Bronchial epithelial cell (primary cell): ENCODE results near the gene FCRL6. TPM values are rescaled to one million over a fixed set of nuclear protein-coding genes. Genes with fewer than 3 reads are reported as not detected.
A peak's percentile ranks its signal among the peaks of the same experiment; 100 is the strongest.

ENCODE experiments used
- DNase-seq: peaks from one replicate; pipeline ENCODE4 v3.0.0-alpha.2; 2010; ENCODE audit warnings: low read depth
- FAIRE-seq: peaks from 2 replicates; lab custom pipeline; 2011; peaks lifted over from hg19 to GRCh38; lab: Jason Lieb, UNC
- H3K27me3 ChIP-seq: 2 replicates; pipeline ENCODE4 v1.5.1; 2011; ENCODE audit warnings: low read length; ENCODE audit not compliant: control insufficient read depth, insufficient read depth
- H3K36me3 ChIP-seq: 2 replicates; pipeline ENCODE4 v1.5.1; 2011; ENCODE audit warnings: low read length; ENCODE audit not compliant: control insufficient read depth, insufficient read depth
- H3K4me3 ChIP-seq: 2 replicates; pipeline ENCODE4 v1.5.1; 2011; ENCODE audit warnings: mild to moderate bottlenecking, low read depth, low read length, control low read depth
- CTCF ChIP-seq: IDR thresholded peaks from 2 replicates; pipeline ENCODE4 v1.5.1; 2011; ENCODE audit warnings: mild to moderate bottlenecking, moderate library complexity, low read length, control low read depth, inconsistent platforms; ENCODE audit not compliant: insufficient read depth, severe bottlenecking
- total RNA-seq: library from RNA; depleted of rRNA; stranded (reverse); fragments of >200 nt; gene quantifications from 2 replicates; pipeline ENCODE4 v1.2.1, GENCODE V29; 2014

Gene FCRL6
- total RNA-seq, 1 donor from 2014 or later, result not detected

GRCh38 chr1:159853417-159854115 is 51.4 kb downstream of the FCRL6 start:
- TF ChIP-seq CTCF, result no peak
- no peak overlapping the region for H3K4me3 ChIP-seq
- no peak for FAIRE-seq

GRCh38 chr1:159854116-159854692 is 52.0 kb downstream of the FCRL6 start:
- FAIRE-seq (no peak), DNase-seq (no peak)
- no peak for TF ChIP-seq CTCF
- Histone ChIP-seq H3K4me3 (peak overlapping the region; percentile 56), H3K36me3 (no peaks in the 10 kb centered on the region), H3K27me3 (no peaks in the 10 kb centered on the region)

More at GRCh38 chr1:159853417-159854115, 51.4 kb downstream of the FCRL6 start:
- Histone ChIP-seq H3K36me3 (no peaks in the 10 kb centered on the region), H3K27me3 (no peaks in the 10 kb centered on the region)
- no peak for DNase-seq

GRCh38 chr1:159854693-159855192 is 52.6 kb downstream of the FCRL6 start:
- no peak for TF ChIP-seq CTCF
- no peaks in the 10 kb centered on the region for H3K36me3 ChIP-seq
- DNase-seq (peak; percentile 50), FAIRE-seq (no peak)
- no peaks in the 10 kb centered on the region for H3K27me3 ChIP-seq
- H3K4me3 ChIP-seq, result peak overlapping the region; percentile 56

- no peak for FAIRE-seq
- DNase-seq, result no peak
- TF ChIP-seq CTCF, result no peak
- Histone ChIP-seq H3K27me3 (no peaks in the 10 kb centered on the region), H3K36me3 (no peaks in the 10 kb centered on the region), H3K4me3 (no peak overlapping the region)
Measured at GRCh38 chr1:159855709-159856108, 53.5 kb downstream of the FCRL6 start.

GRCh38 chr1:159856576-159856975 is 54.4 kb downstream of the FCRL6 start:
- DNase-seq (peak; percentile 35), FAIRE-seq (no peak)
- no peak overlapping the region for H3K4me3 ChIP-seq
- no peak for TF ChIP-seq CTCF
- no peaks in the 10 kb centered on the region for H3K36me3 ChIP-seq
- H3K27me3 ChIP-seq, result no peaks in the 10 kb centered on the region

- Histone ChIP-seq H3K36me3 (no peaks in the 10 kb centered on the region), H3K27me3 (no peaks in the 10 kb centered on the region), H3K4me3 (no peak overlapping the region)
- FAIRE-seq (no peak), DNase-seq (no peak)
- no peak for TF ChIP-seq CTCF
Measured at GRCh38 chr1:159857889-159858288, 55.7 kb downstream of the FCRL6 start.
